Measurements from ENCODE around the gene SOST. TPM values are rescaled to one million over a fixed set of nuclear protein-coding genes. Genes with fewer than 3 reads are reported as not detected.

The SOST gene
- total RNA-seq, 1 donor from 2014 or later, result not detected

DNA sequence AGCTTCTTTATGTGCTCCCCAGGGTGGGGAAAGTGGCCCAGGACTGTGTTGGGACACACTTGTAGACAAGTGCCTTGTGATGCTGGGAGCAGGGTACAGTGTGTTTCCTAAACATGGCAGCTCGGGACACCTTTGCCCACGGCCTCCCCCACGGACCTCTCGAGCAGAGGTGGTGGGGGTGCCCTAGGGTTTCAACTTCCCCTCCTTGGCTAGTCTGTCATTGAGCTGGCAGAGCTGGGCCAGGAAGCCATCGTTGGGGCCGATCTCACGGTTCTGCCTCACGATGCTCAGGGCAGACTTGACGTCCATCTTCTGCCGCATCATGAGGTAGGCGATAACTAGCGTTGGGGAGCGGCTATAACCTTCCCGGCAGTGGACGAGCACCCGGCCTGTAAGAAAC is 10.8 kb upstream of the SOST start:
- Histone ChIP-seq H3K4me1 (peaks cover 43% of the 10 kb centered on the region), H3K4me3 (no peak overlapping the region), H3K27ac (peak overlapping the region; percentile 51), H3K27me3 (ENCODE audit: low read depth) (no peaks in the 10 kb centered on the region), H3K36me3 (peaks cover 65% of the 10 kb centered on the region), H3K9me3 (no peaks in the 10 kb centered on the region)
- ATAC-seq (no peak), DNase-seq (no peak)
- TF ChIP-seq, protein P1, sequence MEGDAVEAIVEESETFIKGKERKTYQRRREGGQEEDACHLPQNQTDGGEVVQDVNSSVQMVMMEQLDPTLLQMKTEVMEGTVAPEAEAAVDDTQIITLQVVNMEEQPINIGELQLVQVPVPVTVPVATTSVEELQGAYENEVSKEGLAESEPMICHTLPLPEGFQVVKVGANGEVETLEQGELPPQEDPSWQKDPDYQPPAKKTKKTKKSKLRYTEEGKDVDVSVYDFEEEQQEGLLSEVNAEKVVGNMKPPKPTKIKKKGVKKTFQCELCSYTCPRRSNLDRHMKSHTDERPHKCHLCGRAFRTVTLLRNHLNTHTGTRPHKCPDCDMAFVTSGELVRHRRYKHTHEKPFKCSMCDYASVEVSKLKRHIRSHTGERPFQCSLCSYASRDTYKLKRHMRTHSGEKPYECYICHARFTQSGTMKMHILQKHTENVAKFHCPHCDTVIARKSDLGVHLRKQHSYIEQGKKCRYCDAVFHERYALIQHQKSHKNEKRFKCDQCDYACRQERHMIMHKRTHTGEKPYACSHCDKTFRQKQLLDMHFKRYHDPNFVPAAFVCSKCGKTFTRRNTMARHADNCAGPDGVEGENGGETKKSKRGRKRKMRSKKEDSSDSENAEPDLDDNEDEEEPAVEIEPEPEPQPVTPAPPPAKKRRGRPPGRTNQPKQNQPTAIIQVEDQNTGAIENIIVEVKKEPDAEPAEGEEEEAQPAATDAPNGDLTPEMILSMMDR (IDR thresholded peaks at IDR 0.05), result no peak
- intact Hi-C loops (cut with DNase I), result loop anchor here (10.0 kb wide), 2 partner anchors 75 to 195 kb away; no protein-coding TSS in a partner anchor

DNA sequence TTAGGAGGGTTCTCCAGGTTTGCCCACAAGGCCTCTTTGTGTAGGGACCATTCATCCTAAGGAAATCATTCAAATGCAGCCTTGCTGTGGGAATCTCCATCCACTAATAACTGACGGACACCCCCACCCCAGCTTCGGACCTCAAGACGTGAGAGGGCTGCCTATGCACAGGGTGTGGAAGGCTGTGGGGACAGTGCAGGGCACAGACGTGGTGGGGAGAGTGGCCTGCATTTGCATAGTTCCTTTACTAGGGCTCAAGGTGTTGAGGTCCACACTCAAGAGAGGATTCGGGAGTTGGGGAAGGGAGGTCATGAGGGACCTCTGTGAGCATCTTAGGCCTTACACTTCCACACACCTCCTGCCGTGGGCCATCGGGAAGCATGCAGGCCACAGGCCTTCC is 10.4 kb upstream of the SOST start:
- H3K9me3 ChIP-seq, result no peaks in the 10 kb centered on the region
- peak overlapping the region; percentile 51 for H3K27ac ChIP-seq
- intact Hi-C loops (cut with DNase I), result loop anchor here (10.0 kb wide), 2 partner anchors 74 to 194 kb away; no protein-coding TSS in a partner anchor
- H3K36me3 ChIP-seq, result peaks cover 60% of the 10 kb centered on the region
- ATAC-seq (no peak), DNase-seq (no peak)
- TF ChIP-seq, protein P1 (IDR thresholded peaks at IDR 0.05), result no peak
- H3K27me3 ChIP-seq (ENCODE audit: low read depth), result no peaks in the 10 kb centered on the region
- H3K4me3 ChIP-seq, result no peak overlapping the region
- peaks cover 48% of the 10 kb centered on the region for H3K4me1 ChIP-seq

DNA sequence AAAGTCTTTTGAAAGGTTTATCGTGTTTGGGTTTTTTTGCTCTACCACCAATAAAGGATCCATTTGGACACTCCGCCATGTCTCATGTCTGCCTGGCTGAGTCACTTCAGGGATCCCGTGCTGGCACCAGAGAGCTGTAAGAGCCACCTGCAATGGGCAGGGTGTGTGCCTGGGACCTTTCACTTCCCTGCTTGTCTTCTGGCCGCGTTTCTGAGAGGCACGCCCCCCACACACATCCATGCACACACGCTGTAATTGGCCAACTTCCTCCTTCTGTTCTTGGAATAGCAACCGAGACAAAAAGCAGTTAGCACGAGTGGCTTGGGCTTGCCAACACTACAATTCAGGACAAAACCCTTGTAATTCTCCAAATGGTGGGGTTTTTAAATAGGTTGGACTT is 9.8 kb upstream of the SOST start:
- intact Hi-C loops (cut with DNase I), result loop anchor here (10.0 kb wide), 2 partner anchors 74 to 194 kb away; no protein-coding TSS in a partner anchor
- Histone ChIP-seq H3K4me3 (no peak overlapping the region), H3K36me3 (peaks cover 55% of the 10 kb centered on the region), H3K9me3 (no peaks in the 10 kb centered on the region), H3K27ac (peak overlapping the region; percentile 51), H3K4me1 (peaks cover 49% of the 10 kb centered on the region), H3K27me3 (ENCODE audit: low read depth) (no peaks in the 10 kb centered on the region)
- TF ChIP-seq, protein P1 (IDR thresholded peaks at IDR 0.05), result no peak
- DNase-seq (peak; percentile 81), ATAC-seq (peak; percentile 55 to 81)

DNA sequence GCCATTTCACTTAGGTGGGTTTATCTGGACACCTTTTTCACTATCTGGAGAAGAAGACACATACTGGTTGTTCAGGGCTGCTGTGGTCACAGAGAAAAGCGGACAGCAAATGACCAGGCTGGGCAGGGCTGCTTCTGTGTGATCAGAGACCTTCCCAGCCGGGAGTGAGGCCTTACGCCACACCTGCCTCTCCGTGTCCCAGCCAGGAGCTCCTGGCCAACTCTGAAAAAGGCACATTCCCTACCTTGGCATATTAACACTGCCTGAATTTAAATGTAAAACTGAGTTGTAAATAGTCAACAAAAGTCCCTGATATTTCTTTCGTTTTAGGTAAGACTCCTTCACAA is 9.1 kb upstream of the SOST start:
- H3K27me3 ChIP-seq (ENCODE audit: low read depth), result no peaks in the 10 kb centered on the region
- intact Hi-C loops (cut with DNase I), result loop anchor here (10.0 kb wide), 2 partner anchors 73 to 193 kb away; no protein-coding TSS in a partner anchor
- ATAC-seq, result no peak
- TF ChIP-seq, protein P1 (IDR thresholded peaks at IDR 0.05), result no peak
- H3K36me3 ChIP-seq, result peaks cover 48% of the 10 kb centered on the region
- no peak overlapping the region for H3K4me3 ChIP-seq
- peaks cover 42% of the 10 kb centered on the region for H3K4me1 ChIP-seq
- no peak for DNase-seq
- no peaks in the 10 kb centered on the region for H3K9me3 ChIP-seq
- H3K27ac ChIP-seq, result peak overlapping the region; percentile 51

DNA sequence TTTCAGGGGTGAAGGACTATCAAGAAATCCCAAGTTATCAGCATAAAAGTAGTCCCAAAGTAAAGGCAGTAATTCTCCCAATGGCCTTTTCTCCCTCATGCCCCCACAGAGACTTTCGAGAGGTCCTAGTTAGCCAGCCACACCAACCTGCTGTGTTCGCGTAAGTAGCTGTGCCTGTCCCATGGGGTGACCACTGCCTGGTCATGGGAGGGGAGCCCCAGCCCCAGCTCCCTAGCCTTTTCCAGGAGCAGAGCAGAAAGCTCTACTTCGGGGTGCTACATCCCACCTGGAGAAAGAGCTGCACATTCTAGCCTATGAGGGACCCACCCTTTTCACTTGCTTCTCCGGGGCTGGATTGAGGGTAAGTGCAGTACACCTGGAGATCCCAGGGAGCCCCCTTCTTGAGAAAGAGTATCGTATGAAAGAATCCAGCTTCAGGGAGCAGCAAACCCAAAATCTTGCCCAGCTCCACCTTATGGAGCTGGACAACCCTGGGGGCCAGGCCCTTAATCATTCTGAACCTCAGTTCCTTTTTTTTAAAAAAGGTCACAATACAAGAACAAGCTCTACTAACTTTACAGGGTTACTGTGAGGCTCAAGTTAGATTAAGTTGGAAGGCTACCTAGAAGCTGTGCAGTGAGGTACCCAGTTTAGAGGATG is 8.6 kb upstream of the SOST start:
- peaks cover 37% of the 10 kb centered on the region for H3K4me1 ChIP-seq
- H3K4me3 ChIP-seq, result no peak overlapping the region
- H3K27ac ChIP-seq, result no peak overlapping the region

More for the DNA sequence above, 8.6 kb upstream of the SOST start:
- TF ChIP-seq, protein P1 (IDR thresholded peaks at IDR 0.05), result no peak
- Histone ChIP-seq H3K36me3 (peaks cover 43% of the 10 kb centered on the region), H3K9me3 (no peaks in the 10 kb centered on the region), H3K27me3 (ENCODE audit: low read depth) (no peaks in the 10 kb centered on the region)
- intact Hi-C loops (cut with DNase I), result loop anchor here (10.0 kb wide), 2 partner anchors 72 to 192 kb away; no protein-coding TSS in a partner anchor
- DNase-seq, result no peak
- no peak for ATAC-seq
